SK-N-MC (cell line): ENCODE data around the gene TDRD12.
A peak's percentile ranks its signal among the peaks of the same experiment; 100 is the strongest.
"Not testable (repeated sequence)": the region's sequence is repeated elsewhere in the genome, so short reads cannot be mapped to it uniquely, and the experiment has no call there.

ENCODE experiments used
- DNase-seq: peaks from one replicate; pipeline ENCODE4 v3.0.0-alpha.2; 2011; ENCODE audit warnings: low read depth, low spot score
- H3K27ac ChIP-seq: fragments of 200-600 bp; sonication (generic); 2 replicates; pipeline ENCODE4 v1.5.1; 2016; ENCODE audit warnings: mixed run types
- H3K36me3 ChIP-seq: fragments of 200-600 bp; sonication (generic); 2 replicates; pipeline ENCODE4 v1.6.1; 2017; ENCODE audit warnings: antibody characterized with exemption, low read length, mixed read lengths; ENCODE audit not compliant: insufficient read depth
- H3K4me3 ChIP-seq: fragments of 200-600 bp; sonication (generic); 2 replicates; pipeline ENCODE4 v1.5.1; 2016
- H3K9ac ChIP-seq: fragments of 200-600 bp; sonication (generic); 2 replicates; pipeline ENCODE4 v1.8.0; 2017; ENCODE audit warnings: mixed run types, mixed read lengths; ENCODE audit not compliant: insufficient read length
- H3K9me3 ChIP-seq: fragments of 200-600 bp; sonication (generic); 2 replicates; pipeline ENCODE4 v1.6.1; 2017; ENCODE audit warnings: low read depth, mild to moderate bottlenecking, antibody characterized with exemption, low read length, moderate library complexity, mixed read lengths
- EZH2 ChIP-seq: fragments of 200-600 bp; sonication (generic); IDR thresholded peaks from one replicate; pipeline ENCODE4 v1.6.1; 2017; ENCODE audit warnings: antibody characterized with exemption
- FOXP2 ChIP-seq: optimal IDR thresholded peaks from 2 replicates; pipeline ENCODE3; 2011; ENCODE audit warnings: mild to moderate bottlenecking, moderate library complexity; ENCODE audit not compliant: insufficient read depth; ENCODE audit errors: extremely low read length, control extremely low read depth
- POLR2AphosphoS5 ChIP-seq: IDR thresholded peaks from 2 replicates; pipeline ENCODE4 v1.6.1; 2012; ENCODE audit warnings: mild to moderate bottlenecking, low read depth, low read length, borderline replicate concordance

TDRD12 gene

DNA sequence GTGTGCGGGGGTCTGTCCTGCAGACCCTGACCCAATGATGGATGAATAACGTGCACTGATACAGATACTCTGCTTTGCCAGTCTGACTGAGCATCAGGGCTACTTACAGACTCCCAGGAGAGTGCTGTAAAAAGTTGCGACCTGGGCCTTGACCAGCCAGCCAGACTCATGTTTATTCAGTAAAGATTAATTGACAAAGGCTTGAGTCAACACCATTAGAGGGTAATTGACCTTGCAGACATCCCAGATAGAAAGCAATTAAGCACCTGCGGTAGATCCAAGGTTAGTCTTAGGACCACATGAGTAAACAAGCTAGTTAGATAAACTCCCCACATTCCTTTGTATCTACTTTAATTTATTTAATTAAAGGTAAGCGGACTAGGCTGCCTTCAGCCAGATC is 17.6 kb upstream of the TDRD12 start:
- H3K9me3 ChIP-seq: 0 out of 2 replicates have a peak, but pooled peaks cover 3% of the 10 kb centered on the region
- H3K9ac ChIP-seq: no peak overlapping the region
- TF ChIP-seq EZH2: no peak
- TF ChIP-seq POLR2AphosphoS5: no peak
- no peak for TF ChIP-seq FOXP2
- no peak for DNase-seq
- peaks cover 61% of the 10 kb centered on the region for H3K36me3 ChIP-seq
- H3K27ac ChIP-seq: no peak overlapping the region
- H3K4me3 ChIP-seq: no peak overlapping the region

DNA sequence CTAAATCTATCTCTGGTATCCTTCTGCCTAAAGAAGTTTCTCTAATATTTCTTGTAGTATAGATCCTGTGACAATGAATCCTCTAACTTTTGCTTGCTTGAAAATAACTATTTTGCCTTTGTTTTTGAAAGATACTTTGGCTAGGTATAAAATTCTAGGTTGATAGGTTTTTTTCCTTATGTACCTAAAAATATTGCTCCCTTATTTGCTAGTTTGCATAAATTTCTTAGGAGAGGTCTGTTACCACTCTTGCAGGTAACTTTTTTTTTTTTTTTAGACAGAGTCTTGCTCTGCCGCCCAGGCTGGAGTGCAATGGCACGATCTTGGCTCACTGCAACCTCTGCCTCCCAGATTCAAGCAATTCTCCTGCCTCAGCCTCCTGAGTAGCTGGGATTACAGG is 15.6 kb upstream of the TDRD12 start:
- H3K36me3 ChIP-seq: peaks cover 43% of the 10 kb centered on the region
- H3K9me3 ChIP-seq, DNase-seq, H3K27ac ChIP-seq, H3K9ac ChIP-seq, H3K4me3 ChIP-seq: not testable (repeated sequence)

DNA sequence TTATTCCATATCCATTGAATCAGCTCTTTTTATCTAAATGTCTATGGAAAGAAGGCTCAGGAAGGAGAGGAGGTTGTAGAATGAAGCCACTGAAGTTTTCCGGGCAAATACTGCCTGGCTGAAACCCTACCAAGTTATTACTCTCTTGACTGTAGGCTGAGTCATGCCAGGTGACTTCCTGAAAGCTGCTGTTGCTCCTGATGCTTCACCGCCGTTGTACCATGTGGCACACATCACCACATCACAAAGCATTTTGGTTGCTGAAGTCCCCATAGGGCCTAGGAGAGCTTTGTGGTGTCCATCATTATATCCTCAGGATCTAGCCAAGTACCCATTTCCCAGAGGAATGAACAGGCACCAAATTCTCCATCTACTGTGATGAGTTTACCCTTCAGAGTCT is 11.1 kb upstream of the TDRD12 start:
- no peak overlapping the region for H3K27ac ChIP-seq
- no peak for DNase-seq
- no peak overlapping the region for H3K4me3 ChIP-seq
- no peaks in the 10 kb centered on the region for H3K9me3 ChIP-seq
- TF ChIP-seq EZH2 (no peak), POLR2AphosphoS5 (no peak), FOXP2 (no peak)
- H3K36me3 ChIP-seq: peaks cover 18% of the 10 kb centered on the region
- H3K9ac ChIP-seq: no peak overlapping the region

DNA sequence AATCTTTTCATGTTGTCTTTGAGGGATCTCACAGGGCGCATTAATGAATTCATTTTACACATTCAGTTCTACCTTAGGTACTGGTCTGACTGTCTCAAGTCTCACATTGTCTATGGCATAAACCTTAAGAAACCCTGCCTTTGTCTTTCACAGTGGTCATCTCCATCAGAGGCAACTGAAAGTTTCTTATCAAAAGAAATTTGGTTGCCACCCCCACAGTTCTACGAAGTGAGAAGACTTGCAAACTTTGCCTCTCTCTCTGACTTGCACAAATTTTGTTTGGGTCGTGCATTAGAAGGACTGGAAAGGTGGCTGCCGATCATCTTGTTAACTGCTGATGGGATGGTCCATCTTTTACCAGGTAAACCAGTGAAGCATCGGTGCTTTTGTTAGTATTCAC is 10.5 kb upstream of the TDRD12 start:
- H3K27ac ChIP-seq: no peak overlapping the region
- peaks cover 16% of the 10 kb centered on the region for H3K36me3 ChIP-seq
- DNase-seq: no peak
- TF ChIP-seq POLR2AphosphoS5 (no peak), EZH2 (no peak), FOXP2 (no peak)
- no peaks in the 10 kb centered on the region for H3K9me3 ChIP-seq
- H3K4me3 ChIP-seq: no peak overlapping the region
- no peak overlapping the region for H3K9ac ChIP-seq

DNA sequence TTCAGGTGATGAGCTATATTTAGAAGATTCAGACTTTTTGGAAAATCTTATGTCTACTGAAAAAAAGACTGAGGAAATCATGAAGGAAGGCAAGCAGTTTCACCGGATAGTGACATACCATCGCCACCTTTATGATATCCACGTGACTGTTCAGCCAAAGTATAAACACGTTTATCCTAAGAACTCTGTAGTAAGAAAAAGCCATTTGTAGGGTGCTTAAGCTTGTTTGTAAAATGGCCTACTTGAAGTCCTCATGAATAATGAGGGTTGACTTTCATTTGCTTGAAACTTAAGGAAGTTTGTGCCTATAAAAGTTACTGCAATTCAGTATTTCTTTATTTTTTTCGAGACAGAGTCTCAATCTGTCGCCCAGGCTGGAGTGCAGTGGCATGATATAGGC is 7.8 kb upstream of the TDRD12 start:
- TF ChIP-seq POLR2AphosphoS5: no peak
- no peak for TF ChIP-seq FOXP2
- TF ChIP-seq EZH2: no peak
- Histone ChIP-seq H3K4me3 (no peak overlapping the region), H3K36me3 (peaks cover 8% of the 10 kb centered on the region), H3K9me3 (no peaks in the 10 kb centered on the region), H3K9ac (no peak overlapping the region), H3K27ac (no peak overlapping the region)
- no peak for DNase-seq

DNA sequence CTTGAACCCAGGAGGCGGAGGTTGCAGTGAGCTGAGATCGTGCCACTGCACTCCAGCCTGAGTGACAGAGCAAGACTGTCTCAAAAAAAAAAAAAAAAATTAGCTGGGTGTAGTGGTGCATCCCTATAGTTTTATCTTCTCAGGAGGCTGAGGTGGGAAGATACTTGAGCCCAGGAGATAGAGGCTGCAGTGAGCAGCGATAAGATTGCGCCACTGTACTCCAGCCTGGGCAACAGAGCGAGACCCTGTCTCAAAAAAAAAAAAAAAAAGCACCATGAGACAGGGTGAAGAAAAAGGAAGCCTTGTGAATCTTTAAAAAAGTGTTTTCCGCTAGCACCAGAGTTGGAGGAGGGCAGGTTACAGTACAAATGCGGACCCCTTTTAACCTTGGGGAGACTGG is 3.4 kb upstream of the TDRD12 start:
- not testable (repeated sequence) for DNase-seq, H3K27ac ChIP-seq, H3K36me3 ChIP-seq, H3K9me3 ChIP-seq, H3K4me3 ChIP-seq, H3K9ac ChIP-seq

DNA sequence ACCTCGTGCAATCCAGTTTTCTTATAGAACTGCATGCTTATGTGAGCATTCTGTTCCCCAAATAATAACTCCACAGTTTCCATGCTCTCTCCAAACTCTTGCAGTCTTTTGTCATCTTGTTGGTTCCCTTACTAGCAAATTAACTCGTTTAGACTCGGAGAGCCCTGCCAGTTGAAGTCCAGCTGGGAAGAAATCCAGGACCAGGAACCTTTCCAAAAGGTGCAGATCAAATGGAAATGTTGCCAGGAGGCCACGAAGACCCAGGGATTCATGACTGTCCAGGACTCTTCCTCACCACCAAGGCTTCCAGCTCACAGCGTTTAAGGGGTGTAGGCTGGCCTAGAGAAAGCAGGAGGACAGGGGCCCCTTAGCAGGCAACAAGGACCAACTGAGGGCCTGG is 2.1 kb upstream of the TDRD12 start:
- H3K27ac ChIP-seq: no peak overlapping the region
- peaks cover 4% of the 10 kb centered on the region; the same call in 1 of the 2 replicates for H3K36me3 ChIP-seq
- TF ChIP-seq FOXP2: no peak
- no peak for TF ChIP-seq EZH2
- no peak for TF ChIP-seq POLR2AphosphoS5

DNA sequence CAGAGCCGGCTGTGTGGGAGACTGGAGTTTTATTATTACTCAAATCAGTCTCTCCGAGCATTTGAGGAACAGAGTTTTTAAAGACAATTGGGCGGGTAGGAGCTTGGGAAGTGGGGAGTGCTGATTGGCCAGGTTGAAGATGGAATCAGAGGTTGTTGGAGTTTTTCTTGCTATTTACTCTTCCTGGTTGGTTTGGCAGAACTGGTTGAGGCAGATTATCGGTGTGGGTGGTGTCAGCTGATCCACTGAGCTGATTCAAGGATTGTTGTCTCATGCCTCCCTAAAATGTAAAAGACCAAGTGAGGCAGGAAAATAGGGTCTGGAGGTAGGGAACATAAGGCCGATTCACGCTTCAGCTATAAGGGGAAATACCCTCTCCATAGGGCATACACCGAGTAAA is 1.3 kb upstream of the TDRD12 start:
- Histone ChIP-seq H3K27ac (peak overlapping the region; percentile 46; the same call in 1 of the 2 replicates), H3K9ac (no peak overlapping the region), H3K4me3 (no peak overlapping the region), H3K36me3 (0 out of 2 replicates have a peak, but pooled peaks cover 4% of the 10 kb centered on the region), H3K9me3 (no peaks in the 10 kb centered on the region)
- no peak for DNase-seq
- TF ChIP-seq POLR2AphosphoS5: no peak
- no peak for TF ChIP-seq FOXP2
- no peak for TF ChIP-seq EZH2

More for the DNA sequence above, 2.1 kb upstream of the TDRD12 start:
- no peak overlapping the region for H3K4me3 ChIP-seq
- H3K9me3 ChIP-seq: no peaks in the 10 kb centered on the region
- no peak for DNase-seq
- no peak overlapping the region for H3K9ac ChIP-seq

DNA sequence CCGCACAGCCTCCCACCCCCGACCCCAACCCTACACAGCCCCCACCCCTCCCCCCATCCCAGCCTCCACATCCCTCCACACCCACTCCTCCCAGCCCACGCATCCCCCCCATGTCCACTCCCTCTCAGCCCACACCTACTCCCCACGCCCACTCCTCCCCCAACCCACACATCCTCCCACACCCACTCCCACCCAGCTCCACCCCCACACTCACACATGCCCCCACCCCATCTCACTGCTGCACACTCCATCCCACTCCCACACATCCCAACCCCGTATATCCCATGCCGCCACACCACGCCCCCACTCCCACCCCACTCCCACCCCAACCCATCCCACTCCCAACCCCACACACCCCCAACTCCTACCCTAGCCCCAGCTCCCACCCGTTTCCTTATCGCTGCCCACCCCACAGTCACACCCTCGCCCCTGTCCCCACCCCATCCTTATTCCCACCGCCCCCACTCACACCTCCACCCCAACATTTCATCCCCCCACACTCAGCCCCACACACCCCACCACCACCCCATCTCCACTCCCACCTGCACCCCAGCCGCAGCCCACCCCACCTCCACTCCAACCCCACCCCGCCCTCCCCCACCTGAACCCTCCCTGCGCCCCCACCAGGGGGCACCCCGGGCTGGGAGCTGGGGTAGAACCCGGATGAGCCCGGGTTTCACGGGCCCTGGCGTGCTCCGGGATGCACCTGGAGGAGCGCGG is 809 bp downstream of the TDRD12 start:
- H3K36me3 ChIP-seq: no peaks in the 10 kb centered on the region
- no peak overlapping the region for H3K4me3 ChIP-seq
- DNase-seq: no peak
- TF ChIP-seq FOXP2 (no peak), POLR2AphosphoS5 (no peak), EZH2 (no peak)
- H3K27ac ChIP-seq: no peak overlapping the region
- no peak overlapping the region for H3K9ac ChIP-seq
- no peaks in the 10 kb centered on the region for H3K9me3 ChIP-seq
